Liver (tissue), 9 donors: ENCODE data around the gene ZNF326. TPM values are rescaled to one million over a fixed set of nuclear protein-coding genes. Genes with fewer than 3 reads are reported as not detected.
A peak's percentile ranks its signal among the peaks of the same experiment; 100 is the strongest.

Experiments used
- DNase-seq: peaks from one replicate; pipeline ENCODE4 v3.0.0-alpha.2; 2017; ENCODE audit warnings: low spot score
- H3K27ac ChIP-seq, 2 donors: one replicate each; pipeline ENCODE4 v1.7.0; 2013; ENCODE audit warnings: inconsistent platforms in 2 of 2, low read length in 2 of 2, control low read depth in 1 of 2, low read depth in 1 of 2, mild to moderate bottlenecking in 1 of 2
- H3K27me3 ChIP-seq, 4 donors: one replicate each; pipeline versions ENCODE4 v1.6.1 to v1.7.0; 2013; ENCODE audit warnings: low read length in 3 of 4, inconsistent platforms in 1 of 4, mild to moderate bottlenecking in 1 of 4, moderate library complexity in 1 of 4; ENCODE audit not compliant: control insufficient read depth in 4 of 4, insufficient read depth in 4 of 4
- H3K36me3 ChIP-seq, 4 donors: one replicate each; pipeline versions ENCODE4 v1.6.1 to v1.7.0; 2013; ENCODE audit warnings: low read length in 3 of 4, mild to moderate bottlenecking in 3 of 4, low read depth in 1 of 4, moderate library complexity in 1 of 4; ENCODE audit not compliant: control insufficient read depth in 4 of 4, insufficient read depth in 3 of 4
- H3K4me1 ChIP-seq, 4 donors: one replicate each; pipeline versions ENCODE4 v1.6.1 to v1.7.0; 2013; ENCODE audit warnings: low read length in 3 of 4, mild to moderate bottlenecking in 3 of 4, moderate library complexity in 1 of 4; ENCODE audit not compliant: control insufficient read depth in 4 of 4, insufficient read depth in 4 of 4
- H3K4me3 ChIP-seq, 3 donors: one replicate each; pipeline versions ENCODE4 v1.6.1 to v1.7.0; 2013; ENCODE audit warnings: low read length in 3 of 3, control low read depth in 1 of 3, low read depth in 1 of 3, mild to moderate bottlenecking in 1 of 3
- H3K9ac ChIP-seq, 2 donors: one replicate each; pipeline ENCODE4 v1.7.0; 2013; ENCODE audit warnings: low read length in 2 of 2, mild to moderate bottlenecking in 2 of 2, moderate library complexity in 2 of 2, control low read depth in 1 of 2, low read depth in 1 of 2
- H3K9me3 ChIP-seq, 4 donors: one replicate each; pipeline versions ENCODE4 v1.6.1 to v1.7.0; 2013; ENCODE audit warnings: low read length in 3 of 4; ENCODE audit not compliant: control insufficient read depth in 4 of 4
- EGR1 ChIP-seq, 2 donors: IDR thresholded peaks; 2 replicates each; pipeline ENCODE4 v1.6.1; 2016 to 2018; ENCODE audit warnings: antibody characterized with exemption in 2 of 2, low read depth in 2 of 2
- FOXA1 ChIP-seq: IDR thresholded peaks from 2 replicates; pipeline ENCODE4 v1.6.1; 2016; ENCODE audit warnings: antibody characterized with exemption
- FOXA2 ChIP-seq: IDR thresholded peaks from 2 replicates; pipeline ENCODE4 v1.6.1; 2016; ENCODE audit warnings: antibody characterized with exemption
- GABPA ChIP-seq, 2 donors: IDR thresholded peaks in 1 of 2; conservative IDR thresholded peaks in 1 of 2; 2 replicates each; pipeline ENCODE4 v1.6.1; 2016; ENCODE audit warnings: antibody characterized with exemption in 2 of 2, mild to moderate bottlenecking in 1 of 2, moderate library complexity in 1 of 2
- HNF4A ChIP-seq, 2 donors: conservative IDR thresholded peaks; 2 replicates each; pipeline ENCODE4 v1.6.1; 2016; ENCODE audit warnings: antibody characterized with exemption in 2 of 2, mild to moderate bottlenecking in 2 of 2
- HNF4G ChIP-seq: IDR thresholded peaks from 2 replicates; pipeline ENCODE4 v1.6.1; 2016; ENCODE audit warnings: antibody characterized with exemption
- JUND ChIP-seq, 2 donors: IDR thresholded peaks; 2 replicates each; pipeline ENCODE4 v1.6.1; 2016; ENCODE audit warnings: antibody characterized with exemption in 2 of 2
- MAX ChIP-seq: IDR thresholded peaks from 2 replicates; pipeline ENCODE4 v1.6.1; 2016; ENCODE audit warnings: antibody characterized with exemption
- NR2F2 ChIP-seq: IDR thresholded peaks from 2 replicates; pipeline ENCODE4 v1.6.1; 2016; ENCODE audit warnings: antibody characterized with exemption
- RXRA ChIP-seq, 2 donors: IDR thresholded peaks; 2 replicates each; pipeline ENCODE4 v1.6.1; 2017 to 2018; ENCODE audit warnings: antibody characterized with exemption in 2 of 2, mild to moderate bottlenecking in 1 of 2
- SP1 ChIP-seq: IDR thresholded peaks from 2 replicates; pipeline ENCODE4 v1.6.1; 2018; ENCODE audit warnings: antibody characterized with exemption, mild to moderate bottlenecking
- TAF1 ChIP-seq: conservative IDR thresholded peaks from 2 replicates; pipeline ENCODE4 v1.6.1; 2016; ENCODE audit warnings: antibody characterized with exemption, mild to moderate bottlenecking
- YY1 ChIP-seq: IDR thresholded peaks from 2 replicates; pipeline ENCODE4 v1.6.1; 2016; ENCODE audit warnings: antibody characterized with exemption, mild to moderate bottlenecking
- WGBS: extraction: QIAGEN DNeasy Blood & Tissue Kit; methylation state at CpG from one replicate; pipeline ENCODE4 v1.1.7; 2013; 5-methylcytosine and 5-hydroxymethylcytosine counted together
- polyA plus RNA-seq, 2 donors: library from polyadenylated mRNA; stranded (reverse) in 1 of 2; unstranded in 1 of 2; fragments of 200-250 nt in 1 of 2; fragments of >200 nt in 1 of 2; fragmentation: Nextera tagmentation in 1 of 2; extraction: Ambion mirVana in 1 of 2; gene quantifications; one replicate each; pipeline versions ENCODE4 v1.2.1 to v1.2.3, GENCODE V29; 2013 to 2015
- total RNA-seq, 2 donors: library from RNA; depleted of rRNA; stranded (reverse); fragments of >200 nt; gene quantifications; one replicate each; pipeline ENCODE4 v1.2.3, GENCODE V29; 2014
- TF ChIP-seq, protein P1 (sequence below): fragments of 150-350 bp; IDR thresholded peaks from 2 replicates; pipeline ENCODE4 v1.5.1; 2017; ENCODE audit warnings: improper control_type of control experiment, low read depth, low read length; ENCODE audit not compliant: missing input control
- TF ChIP-seq, protein P2 (sequence below): IDR thresholded peaks from 2 replicates; pipeline ENCODE4 v1.6.1; 2016; ENCODE audit warnings: antibody characterized with exemption, mild to moderate bottlenecking
- TF ChIP-seq, protein P3 (sequence below): IDR thresholded peaks from 2 replicates; pipeline ENCODE4 v1.6.1; 2016; ENCODE audit warnings: antibody characterized with exemption
- TF ChIP-seq, protein P4 (sequence below): IDR thresholded peaks from 2 replicates; pipeline ENCODE4 v1.6.1; 2016; ENCODE audit warnings: antibody characterized with exemption
- donor health status: healthy.
- donor health status: healthy.
- donor health status: healthy.
- donor health status: healthy.
- donor health status: healthy.

Gene ZNF326
- total and polyA plus RNA-seq, 4 donors = 6.5 to 14.6 (median 10.9) TPM

DNA sequence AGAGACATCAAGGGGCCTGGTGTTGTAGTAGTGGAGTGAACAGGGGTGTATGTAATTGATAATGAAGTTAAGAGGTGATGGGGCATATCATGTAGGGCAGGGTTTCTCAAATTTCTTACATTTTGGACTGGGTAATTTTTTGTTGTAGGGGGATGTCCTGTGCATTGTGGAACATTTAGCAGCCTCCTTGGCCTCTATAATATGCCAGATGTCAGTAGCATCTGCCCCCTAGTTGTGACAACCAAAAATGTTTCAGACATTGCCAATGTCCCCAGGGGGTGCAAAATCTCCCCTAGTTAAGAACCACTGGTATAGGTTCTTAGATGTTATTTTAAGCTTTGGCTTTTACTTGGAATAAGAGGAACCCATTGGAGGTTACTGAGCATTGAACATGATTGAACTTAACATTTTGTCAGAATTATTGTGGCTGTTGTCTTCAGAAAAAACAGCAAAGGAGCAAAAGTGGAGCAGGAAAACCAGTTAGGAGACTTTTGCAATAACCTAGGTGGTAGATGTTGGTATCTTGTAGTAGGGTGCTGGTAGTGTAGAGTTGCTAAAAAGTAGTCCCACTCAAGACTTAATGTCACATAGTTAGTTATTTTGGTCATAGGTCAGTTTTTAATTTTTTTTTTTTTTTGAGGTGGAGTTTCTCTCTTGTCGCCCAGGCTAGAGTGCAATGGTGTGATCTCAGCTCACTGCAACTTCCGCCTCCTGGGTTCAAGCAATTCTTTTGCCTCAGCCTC is 6.2 kb downstream of the ZNF326 start:
- 97% methylated on average over 2 of the region's 2 CpGs for WGBS
- H3K9me3 ChIP-seq = no peaks in the 10 kb centered on the region
- no peak overlapping the region for H3K27ac ChIP-seq
- H3K36me3 ChIP-seq = peaks cover 0 to 17% (median 6%) of the 10 kb centered on the region in 4 donors
- no peaks in the 10 kb centered on the region for H3K27me3 ChIP-seq
- H3K9ac ChIP-seq = no peak overlapping the region
- DNase-seq = no peak
- TF ChIP-seq, protein P1, sequence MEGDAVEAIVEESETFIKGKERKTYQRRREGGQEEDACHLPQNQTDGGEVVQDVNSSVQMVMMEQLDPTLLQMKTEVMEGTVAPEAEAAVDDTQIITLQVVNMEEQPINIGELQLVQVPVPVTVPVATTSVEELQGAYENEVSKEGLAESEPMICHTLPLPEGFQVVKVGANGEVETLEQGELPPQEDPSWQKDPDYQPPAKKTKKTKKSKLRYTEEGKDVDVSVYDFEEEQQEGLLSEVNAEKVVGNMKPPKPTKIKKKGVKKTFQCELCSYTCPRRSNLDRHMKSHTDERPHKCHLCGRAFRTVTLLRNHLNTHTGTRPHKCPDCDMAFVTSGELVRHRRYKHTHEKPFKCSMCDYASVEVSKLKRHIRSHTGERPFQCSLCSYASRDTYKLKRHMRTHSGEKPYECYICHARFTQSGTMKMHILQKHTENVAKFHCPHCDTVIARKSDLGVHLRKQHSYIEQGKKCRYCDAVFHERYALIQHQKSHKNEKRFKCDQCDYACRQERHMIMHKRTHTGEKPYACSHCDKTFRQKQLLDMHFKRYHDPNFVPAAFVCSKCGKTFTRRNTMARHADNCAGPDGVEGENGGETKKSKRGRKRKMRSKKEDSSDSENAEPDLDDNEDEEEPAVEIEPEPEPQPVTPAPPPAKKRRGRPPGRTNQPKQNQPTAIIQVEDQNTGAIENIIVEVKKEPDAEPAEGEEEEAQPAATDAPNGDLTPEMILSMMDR = no peak
- TF ChIP-seq, protein P2, sequence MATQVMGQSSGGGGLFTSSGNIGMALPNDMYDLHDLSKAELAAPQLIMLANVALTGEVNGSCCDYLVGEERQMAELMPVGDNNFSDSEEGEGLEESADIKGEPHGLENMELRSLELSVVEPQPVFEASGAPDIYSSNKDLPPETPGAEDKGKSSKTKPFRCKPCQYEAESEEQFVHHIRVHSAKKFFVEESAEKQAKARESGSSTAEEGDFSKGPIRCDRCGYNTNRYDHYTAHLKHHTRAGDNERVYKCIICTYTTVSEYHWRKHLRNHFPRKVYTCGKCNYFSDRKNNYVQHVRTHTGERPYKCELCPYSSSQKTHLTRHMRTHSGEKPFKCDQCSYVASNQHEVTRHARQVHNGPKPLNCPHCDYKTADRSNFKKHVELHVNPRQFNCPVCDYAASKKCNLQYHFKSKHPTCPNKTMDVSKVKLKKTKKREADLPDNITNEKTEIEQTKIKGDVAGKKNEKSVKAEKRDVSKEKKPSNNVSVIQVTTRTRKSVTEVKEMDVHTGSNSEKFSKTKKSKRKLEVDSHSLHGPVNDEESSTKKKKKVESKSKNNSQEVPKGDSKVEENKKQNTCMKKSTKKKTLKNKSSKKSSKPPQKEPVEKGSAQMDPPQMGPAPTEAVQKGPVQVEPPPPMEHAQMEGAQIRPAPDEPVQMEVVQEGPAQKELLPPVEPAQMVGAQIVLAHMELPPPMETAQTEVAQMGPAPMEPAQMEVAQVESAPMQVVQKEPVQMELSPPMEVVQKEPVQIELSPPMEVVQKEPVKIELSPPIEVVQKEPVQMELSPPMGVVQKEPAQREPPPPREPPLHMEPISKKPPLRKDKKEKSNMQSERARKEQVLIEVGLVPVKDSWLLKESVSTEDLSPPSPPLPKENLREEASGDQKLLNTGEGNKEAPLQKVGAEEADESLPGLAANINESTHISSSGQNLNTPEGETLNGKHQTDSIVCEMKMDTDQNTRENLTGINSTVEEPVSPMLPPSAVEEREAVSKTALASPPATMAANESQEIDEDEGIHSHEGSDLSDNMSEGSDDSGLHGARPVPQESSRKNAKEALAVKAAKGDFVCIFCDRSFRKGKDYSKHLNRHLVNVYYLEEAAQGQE = no peak
- H3K4me1 ChIP-seq = peaks cover 9 to 47% (median 38%) of the 10 kb centered on the region in 4 donors
- no peak overlapping the region for H3K4me3 ChIP-seq

DNA sequence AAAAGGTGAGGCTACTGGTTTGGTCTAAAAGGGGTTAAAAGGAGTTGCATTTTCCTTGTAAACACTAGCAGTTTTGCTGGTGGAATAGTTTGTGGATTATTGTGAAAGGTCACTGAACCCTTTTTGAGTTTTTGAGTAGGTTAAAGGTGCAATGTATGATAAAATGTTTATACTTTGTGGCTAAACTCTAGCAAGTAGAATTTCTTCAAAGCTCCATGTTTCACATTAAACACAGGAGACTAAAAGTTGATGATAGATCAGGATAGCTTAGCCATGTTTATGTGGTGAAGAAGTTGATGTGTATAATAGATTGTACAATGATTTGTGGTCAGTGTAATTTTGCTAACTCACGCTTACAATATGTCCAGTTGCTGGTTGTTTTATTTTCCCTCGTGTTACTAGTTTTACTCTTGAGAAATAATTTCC is 13.1 kb downstream of the ZNF326 start:
- no peak for DNase-seq
- no peaks in the 10 kb centered on the region for H3K27me3 ChIP-seq
- TF ChIP-seq JUND (IDR thresholded peaks at IDR 0.05) (no peak), GABPA (IDR thresholded peaks at IDR 0.05 in 1 of 2, conservative IDR thresholded peaks at IDR 0.05 in 1 of 2) (no peak), FOXA2 (no peak), YY1 (no peak), RXRA (IDR thresholded peaks at IDR 0.05) (peak; percentile 56 to 64), HNF4A (conservative IDR thresholded peaks at IDR 0.05) (peak in 1 of 2 donors; percentile 5)
- TF ChIP-seq, protein P3, sequence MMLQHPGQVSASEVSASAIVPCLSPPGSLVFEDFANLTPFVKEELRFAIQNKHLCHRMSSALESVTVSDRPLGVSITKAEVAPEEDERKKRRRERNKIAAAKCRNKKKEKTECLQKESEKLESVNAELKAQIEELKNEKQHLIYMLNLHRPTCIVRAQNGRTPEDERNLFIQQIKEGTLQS = no peak
- peak overlapping the region in 1 of 2 donors; percentile 14 for H3K9ac ChIP-seq
- WGBS = 54% methylated on average over 2 of the region's 2 CpGs
- peaks cover 1 to 18% (median 13%) of the 10 kb centered on the region in 4 donors for H3K4me1 ChIP-seq
- H3K36me3 ChIP-seq = peaks cover 3 to 36% (median 28%) of the 10 kb centered on the region in 4 donors
- no peak overlapping the region for H3K4me3 ChIP-seq
- H3K9me3 ChIP-seq = no peaks in the 10 kb centered on the region
- no peak overlapping the region for H3K27ac ChIP-seq

DNA sequence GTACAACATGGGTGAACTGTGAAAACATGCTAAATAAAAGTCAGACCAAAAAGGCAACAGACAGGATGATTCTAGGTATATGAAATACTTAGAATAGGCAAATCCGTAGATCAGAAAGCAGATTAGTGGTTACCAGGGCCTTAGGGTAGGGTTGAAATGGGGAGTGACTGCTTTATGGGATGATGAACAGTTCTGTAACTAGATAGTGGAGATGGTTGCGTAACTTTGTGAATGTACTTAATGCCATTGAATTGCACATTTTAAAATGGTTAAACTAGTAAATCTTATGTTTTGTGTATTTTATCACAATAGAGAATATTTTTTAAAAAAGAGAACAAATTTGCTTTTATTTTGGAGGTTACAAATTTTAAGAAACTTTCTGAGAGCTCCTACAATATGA is 17.4 kb downstream of the ZNF326 start:
- WGBS = 98% methylated on average over 2 of the region's 2 CpGs
- Histone ChIP-seq H3K9me3 (no peaks in the 10 kb centered on the region), H3K36me3 (peaks cover 9 to 57% (median 45%) of the 10 kb centered on the region in 4 donors), H3K27me3 (no peaks in the 10 kb centered on the region), H3K4me1 (peaks cover 1 to 10% (median 7%) of the 10 kb centered on the region in 4 donors), H3K27ac (no peak overlapping the region), H3K4me3 (no peak overlapping the region), H3K9ac (no peak overlapping the region)
- DNase-seq = no peak
- TF ChIP-seq JUND (IDR thresholded peaks at IDR 0.05) (no peak), FOXA1 (no peak), SP1 (no peak), HNF4G (no peak), RXRA (IDR thresholded peaks at IDR 0.05) (no peak), TAF1 (no peak), NR2F2 (no peak), YY1 (no peak), MAX (no peak), HNF4A (conservative IDR thresholded peaks at IDR 0.05) (no peak), EGR1 (IDR thresholded peaks at IDR 0.05; ENCODE audit: low read depth in 2 of 2) (no peak), FOXA2 (no peak)
- TF ChIP-seq, protein P4, sequence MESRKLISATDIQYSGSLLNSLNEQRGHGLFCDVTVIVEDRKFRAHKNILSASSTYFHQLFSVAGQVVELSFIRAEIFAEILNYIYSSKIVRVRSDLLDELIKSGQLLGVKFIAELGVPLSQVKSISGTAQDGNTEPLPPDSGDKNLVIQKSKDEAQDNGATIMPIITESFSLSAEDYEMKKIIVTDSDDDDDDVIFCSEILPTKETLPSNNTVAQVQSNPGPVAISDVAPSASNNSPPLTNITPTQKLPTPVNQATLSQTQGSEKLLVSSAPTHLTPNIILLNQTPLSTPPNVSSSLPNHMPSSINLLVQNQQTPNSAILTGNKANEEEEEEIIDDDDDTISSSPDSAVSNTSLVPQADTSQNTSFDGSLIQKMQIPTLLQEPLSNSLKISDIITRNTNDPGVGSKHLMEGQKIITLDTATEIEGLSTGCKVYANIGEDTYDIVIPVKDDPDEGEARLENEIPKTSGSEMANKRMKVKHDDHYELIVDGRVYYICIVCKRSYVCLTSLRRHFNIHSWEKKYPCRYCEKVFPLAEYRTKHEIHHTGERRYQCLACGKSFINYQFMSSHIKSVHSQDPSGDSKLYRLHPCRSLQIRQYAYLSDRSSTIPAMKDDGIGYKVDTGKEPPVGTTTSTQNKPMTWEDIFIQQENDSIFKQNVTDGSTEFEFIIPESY = no peak
- TF ChIP-seq, protein P3 = no peak
